ENCODE measurements around the gene TRIM63.
A peak's percentile ranks its signal among the peaks of the same experiment; 100 is the strongest.
"Not testable (repeated sequence)": the region's sequence is repeated elsewhere in the genome, so short reads cannot be mapped to it uniquely, and the experiment has no call there.

TRIM63 gene

DNA sequence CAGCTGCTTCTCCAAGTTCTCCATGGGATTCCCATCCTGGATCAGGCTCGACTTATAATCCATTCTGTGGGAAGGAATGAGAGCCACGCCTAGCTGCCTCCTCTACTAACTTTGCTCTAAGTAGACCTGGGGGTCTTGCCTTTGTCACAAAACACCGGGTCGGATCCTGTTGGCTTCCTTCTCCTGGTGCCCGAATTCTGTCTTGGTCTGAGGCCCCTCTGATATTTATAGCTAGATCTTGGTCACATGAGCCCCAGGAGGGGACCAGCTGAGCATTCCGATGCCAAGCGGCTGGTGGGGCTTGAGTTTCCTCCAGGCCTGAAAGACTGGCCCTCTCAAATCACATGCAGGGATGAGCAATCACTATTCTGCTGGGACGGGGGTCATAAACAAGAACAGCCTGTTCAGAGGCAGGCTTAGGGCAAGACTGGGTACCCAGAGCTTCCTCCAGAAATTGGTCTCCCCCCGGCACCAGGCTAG is at the start of gene TRIM63:
TSS of gene TRIM63 (minus strand) at position 199 of the 480 bp plus-strand sequence. CDS start at position 63, 136 bp downstream.
- DNase-seq, result no peak

GRCh38 chr1:26114165-26114927 is 46.9 kb upstream of the TRIM63 start:
- DNase-seq, result no peak

- peak; percentile 64 for DNase-seq
Measured at GRCh38 chr1:26112407-26112775, 45.0 kb upstream of the TRIM63 start.

DNA sequence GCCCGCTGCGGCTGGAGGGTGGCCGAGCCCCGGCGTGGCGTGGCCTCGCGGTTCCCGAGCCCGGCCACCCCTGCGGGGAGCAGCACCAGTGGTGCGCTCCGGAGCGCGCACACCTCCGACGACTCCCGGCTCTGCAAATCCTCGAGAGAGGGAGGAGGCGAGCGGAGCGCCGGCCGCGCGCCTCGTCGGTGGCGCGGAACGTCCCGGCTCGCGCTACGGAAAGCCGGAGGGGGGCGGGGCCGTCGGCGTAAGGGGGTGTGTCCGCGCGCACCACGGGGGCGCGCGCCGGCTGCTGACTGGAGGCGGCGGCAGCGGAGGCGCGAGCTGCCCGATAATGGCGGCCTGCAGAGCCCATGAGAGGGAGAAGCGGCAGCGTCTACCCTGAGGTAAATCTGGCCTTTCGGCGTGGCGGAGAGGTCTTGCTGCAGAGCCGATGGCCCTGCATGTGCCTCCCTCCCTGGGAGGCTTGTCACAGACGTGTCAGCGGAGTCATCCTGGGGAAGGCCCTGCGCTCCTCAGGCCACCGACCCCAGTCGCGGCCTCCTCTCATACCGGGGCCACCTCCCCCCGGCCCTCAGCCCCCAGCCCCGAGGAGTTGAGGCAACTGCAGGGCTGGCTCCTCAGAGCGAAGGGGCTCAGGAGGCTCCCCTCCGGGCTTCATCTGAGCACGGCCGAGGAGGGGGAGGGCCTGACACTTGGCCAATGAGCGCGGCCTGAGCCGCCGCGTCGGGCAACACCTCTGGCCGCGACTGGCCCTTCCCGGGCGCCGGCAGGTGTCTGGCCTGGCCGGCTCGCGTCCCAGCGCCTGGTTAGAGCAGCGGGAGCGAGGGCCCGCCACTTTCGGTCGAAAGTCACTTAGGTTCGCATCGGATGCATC is 44.3 kb upstream of the TRIM63 start, which contains the start of gene PDIK1L:
TSS of gene PDIK1L (plus strand) at position 295 of the 877 bp plus-strand sequence. CDS start 2,485 bp downstream, outside the sequence.
- DNase-seq, result peak; percentile 87

GRCh38 chr1:26110731-26111529 is 43.5 kb upstream of the TRIM63 start:
- DNase-seq, result peak; percentile 26

DNA sequence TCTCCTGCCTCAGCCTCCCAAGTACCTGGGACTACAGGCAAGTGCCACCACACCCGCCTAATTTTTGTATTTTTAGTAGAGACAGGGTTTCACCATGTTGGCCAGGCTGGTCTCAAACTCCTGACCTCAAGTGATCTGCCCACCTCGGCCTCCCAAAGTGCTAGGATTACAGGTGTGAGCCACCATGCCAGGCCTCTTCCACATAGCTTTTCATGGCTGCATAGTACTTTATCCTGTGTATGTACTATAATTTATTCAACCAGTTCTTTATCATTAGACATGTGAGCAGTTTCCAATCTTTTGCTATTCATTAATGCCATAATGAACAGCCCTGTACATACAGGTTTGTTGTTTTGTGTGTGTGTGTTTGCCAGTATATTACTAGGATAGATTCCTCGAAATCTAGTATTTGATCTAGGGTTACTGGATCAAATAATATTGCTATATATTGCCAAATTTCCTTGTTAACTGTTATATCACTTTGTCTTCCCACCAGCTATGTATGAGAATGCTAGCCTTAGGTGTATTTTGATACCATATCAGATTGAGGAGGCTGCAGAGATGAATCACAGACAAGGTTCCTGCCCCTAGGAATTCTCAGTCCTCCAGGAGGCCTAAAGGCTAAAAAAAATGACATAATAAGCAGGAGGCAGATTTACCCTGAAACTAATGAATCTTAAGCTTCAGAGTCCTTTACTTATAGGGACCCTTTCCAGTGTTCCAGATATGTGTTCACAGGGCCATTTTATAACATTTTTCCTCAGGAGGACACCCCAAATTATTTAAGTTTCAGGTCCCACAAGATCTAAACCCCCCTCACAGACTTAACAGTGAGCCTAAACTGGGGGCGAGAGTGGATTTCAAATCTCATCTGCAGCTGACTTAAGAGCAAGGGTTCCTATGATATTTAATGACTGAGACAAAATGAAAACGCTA is 42.1 kb upstream of the TRIM63 start:
- no peak for DNase-seq

DNA sequence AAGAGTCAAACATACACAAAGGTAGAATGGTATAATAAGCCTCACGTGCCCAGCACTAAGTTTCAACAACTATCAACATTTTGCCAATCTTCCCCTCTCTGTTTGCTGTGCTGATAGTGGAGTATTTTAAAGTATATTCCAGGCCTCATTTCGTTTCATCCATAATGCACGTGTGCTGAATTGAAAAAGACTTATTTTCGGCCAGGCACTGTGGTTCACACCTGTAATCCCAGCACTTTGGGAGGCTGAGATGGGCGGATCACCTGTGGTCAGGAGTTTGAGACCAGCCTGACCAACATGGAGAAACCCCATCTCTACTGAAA is 37.8 kb upstream of the TRIM63 start:
- not testable (repeated sequence) for DNase-seq

GRCh38 chr1:26102526-26102925 is 35.1 kb upstream of the TRIM63 start:
- DNase-seq, result no peak

GRCh38 chr1:26102119-26102518 is 34.7 kb upstream of the TRIM63 start:
- DNase-seq, result no peak

DNA sequence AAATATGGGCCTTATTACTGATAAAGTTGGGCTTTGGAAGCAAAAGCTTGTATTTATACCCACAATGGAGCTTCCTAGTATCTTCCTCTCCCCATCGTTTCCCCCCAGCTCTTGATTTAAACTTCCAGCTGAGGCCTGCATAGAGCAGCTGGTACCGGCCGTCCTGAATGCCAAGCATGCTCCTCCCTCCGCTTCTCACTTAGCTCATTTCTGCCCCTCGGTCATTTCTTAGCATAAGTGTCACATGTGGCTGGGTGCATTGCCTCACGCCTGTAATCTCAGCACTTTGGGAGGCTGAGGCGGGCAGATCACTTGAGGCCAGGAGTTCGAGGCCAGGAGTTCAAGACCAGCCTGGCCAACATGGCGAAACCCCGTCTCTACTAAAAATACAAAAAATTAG is 32.8 kb upstream of the TRIM63 start:
- DNase-seq, result not testable (repeated sequence)

GRCh38 chr1:26099780-26100179 is 32.4 kb upstream of the TRIM63 start:
- no peak for DNase-seq

GRCh38 chr1:26098602-26099001 is 31.2 kb upstream of the TRIM63 start:
- DNase-seq, result no peak

DNA sequence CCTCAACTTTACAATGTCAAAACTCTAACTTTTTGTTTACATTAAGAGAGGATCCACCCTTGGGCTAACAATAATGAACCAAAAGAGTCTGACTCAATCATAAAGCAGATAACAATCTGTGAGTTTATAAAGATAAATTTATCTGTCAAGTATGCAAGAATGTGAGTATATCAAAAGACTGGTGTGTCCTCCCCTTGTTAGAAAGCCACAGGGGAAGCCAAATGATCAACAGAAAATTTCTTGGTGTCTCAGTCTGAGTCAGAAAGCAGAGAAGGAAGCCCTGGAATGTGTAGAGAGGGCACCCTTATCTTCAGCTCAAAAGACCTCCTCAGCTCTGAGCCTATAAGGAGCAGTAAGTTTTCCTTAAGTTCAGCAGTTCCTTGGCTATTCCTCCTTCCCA is 30.3 kb upstream of the TRIM63 start:
- no peak for DNase-seq

DNA sequence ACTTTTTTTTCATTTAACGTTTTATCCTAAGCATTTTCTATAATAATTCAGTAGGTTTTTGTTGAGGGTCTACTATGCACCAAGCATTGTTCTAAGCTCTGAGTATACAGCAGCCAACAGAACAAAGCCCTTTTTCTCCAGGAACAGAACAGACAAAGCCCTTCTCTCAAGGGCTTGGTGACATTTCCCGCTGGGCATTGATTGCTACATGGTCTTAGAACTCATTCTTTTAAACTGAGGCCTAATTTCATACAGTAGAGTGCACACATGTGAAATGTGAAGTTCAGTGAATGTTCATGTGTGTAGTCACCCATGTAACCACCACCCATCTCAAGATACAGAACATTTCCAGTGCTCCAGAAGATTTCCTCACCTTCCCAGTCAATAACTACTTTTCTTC is 29.0 kb upstream of the TRIM63 start:
- no peak for DNase-seq

DNA sequence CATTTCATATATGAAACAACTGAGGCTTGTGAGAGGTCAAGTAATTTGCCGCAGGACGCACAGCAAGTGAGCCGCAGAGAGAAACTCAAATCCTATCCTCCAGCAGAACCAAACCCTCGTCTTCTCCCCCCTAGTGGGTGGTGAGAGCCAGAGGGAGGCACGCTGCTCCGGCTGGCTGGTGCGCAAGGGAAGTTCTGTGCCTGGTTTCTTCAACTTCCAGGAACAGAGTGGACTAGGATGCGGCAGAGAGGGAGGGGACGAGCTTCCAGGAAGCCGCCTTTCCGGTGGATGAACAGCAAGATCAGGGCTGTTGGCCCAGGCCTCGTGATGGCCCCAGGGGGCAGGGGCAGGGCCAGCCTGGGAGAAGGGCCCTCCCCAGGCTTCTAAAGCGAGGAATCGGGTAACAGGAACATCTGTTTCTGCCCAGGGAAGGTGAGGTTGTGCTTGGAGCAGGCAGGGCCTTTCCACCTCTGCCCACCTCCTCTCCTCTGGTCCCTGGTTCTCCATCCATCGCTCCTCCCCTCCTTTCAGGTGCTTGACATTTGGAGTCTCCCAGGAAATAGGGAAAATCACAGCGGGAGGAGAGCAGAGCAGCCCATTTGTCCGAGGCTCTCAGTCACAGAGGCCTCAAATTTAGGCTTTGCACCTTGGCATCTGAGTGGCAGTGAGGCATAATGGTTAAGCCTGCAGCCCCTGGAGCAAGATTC is 27.4 kb upstream of the TRIM63 start:
- no peak for DNase-seq

DNA sequence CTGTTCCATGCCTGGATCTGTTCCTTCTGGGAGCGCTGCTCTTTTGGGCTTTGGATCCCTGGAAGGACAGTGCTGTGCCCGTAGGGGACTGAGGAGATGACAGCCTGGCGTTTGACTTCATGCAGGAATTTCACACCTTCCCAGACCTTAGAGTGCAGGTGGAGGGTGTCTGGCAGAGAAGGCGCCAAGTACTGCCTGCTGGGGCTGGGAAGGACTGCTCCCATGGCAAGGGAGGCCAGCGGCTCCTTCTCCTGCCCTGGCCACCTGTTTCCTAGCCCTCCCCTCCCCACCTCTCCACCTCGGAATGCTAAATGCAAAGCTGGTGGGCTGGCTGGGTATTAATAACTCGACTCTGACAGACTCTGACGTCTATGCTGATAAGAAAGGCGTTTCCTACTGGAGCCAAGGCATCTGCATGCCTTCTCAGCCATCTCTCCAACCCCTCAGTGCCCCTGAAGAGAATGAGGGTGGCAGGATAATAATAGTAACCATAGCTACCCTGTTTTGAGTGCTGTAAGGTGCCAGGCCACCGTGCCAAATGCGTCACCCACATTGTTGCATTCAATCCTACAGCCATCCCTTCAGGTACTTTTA is 26.7 kb upstream of the TRIM63 start:
- no peak for DNase-seq

DNA sequence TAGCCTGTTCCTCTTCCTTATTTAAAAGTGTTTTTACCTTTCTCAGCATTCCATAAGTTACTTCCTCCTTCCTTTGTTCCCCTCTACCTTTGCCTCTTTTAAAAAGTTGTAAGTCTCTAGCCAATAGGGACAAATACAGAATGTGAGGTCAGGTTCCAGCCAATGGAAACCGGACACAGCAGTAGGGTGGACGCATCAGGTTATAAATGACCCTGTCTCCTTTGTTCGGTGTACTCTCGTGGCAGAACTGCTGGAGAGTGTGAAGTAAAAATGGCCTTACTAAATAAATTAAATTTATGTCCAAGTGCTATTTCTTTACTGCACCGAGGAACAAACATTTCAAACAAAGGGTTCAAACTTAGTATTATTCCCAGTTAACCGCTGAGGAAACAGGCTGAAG is 26.1 kb upstream of the TRIM63 start:
- DNase-seq, result not testable (repeated sequence)

DNA sequence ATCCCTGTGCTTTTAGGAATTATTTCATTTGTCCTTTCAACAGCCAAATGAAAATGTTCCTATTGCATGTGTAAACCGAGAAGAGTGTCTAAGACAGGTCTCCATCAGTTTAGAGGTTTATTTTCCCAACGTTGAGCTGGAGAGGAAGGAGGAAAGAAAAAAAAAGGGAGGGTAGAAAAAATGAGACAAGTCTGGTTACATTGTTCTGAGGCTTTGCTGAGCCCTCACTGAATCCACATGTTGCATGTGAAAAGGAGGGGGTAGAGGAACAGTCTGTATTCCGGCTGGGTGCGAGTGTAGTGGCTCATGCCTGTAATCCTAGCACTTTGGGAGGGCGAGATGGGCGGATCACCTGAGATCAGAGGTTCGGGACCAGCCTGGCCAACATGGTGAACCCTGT is 25.0 kb upstream of the TRIM63 start:
- DNase-seq, result no peak

DNA sequence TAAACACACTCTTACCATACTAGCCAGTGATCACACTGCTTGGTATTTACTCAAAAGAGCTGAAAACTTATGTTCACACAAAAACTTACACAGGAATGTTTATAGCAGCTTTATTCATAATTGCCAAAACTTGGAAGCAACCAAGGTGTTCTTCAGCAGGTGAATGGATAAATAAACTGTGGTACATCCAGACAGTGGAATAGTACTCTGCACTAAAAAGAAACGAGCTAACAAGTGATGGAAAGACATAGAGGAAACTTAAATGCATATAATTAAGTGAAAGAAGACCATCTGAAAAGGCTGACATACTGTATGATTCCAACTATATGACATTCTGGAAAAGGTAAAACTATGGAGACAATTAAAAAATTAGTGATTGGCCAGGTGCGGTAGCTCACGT is 23.5 kb upstream of the TRIM63 start:
- DNase-seq, result no peak

DNA sequence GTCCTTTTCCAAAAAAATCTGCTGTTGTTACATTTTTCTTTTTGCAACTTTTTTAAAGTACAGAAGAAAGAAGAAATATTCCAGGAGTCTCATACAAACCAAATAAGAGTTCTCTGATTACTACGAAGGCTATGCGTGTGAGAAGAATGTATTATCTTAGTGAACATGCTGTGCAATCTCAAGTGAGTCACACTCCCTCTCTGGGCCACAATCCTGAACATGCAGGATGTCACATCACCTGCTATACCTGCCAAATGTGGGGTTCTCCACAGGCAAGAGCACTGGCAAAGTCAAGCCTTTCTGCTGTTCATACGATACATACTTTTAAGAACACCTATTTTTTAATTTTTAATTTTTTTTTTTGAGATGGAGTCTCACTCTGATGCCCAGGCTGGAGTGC is 21.7 kb upstream of the TRIM63 start:
- DNase-seq, result no peak

GRCh38 chr1:26084844-26085243 is 17.4 kb upstream of the TRIM63 start:
- no peak for DNase-seq

Data from NCI-H748 treated with DMSO at 0.1 percent for 48 hours (cell line).